Measurements from ENCODE around the gene SLC6A8. TPM values are rescaled to one million over a fixed set of nuclear protein-coding genes. Genes with fewer than 3 reads are reported as not detected.
"Not testable (repeated sequence)": the region's sequence is repeated elsewhere in the genome, so short reads cannot be mapped to it uniquely, and the experiment has no call there.

The SLC6A8 gene
- total RNA-seq, 1 donor from 2014 or later = 80.4 TPM

DNA sequence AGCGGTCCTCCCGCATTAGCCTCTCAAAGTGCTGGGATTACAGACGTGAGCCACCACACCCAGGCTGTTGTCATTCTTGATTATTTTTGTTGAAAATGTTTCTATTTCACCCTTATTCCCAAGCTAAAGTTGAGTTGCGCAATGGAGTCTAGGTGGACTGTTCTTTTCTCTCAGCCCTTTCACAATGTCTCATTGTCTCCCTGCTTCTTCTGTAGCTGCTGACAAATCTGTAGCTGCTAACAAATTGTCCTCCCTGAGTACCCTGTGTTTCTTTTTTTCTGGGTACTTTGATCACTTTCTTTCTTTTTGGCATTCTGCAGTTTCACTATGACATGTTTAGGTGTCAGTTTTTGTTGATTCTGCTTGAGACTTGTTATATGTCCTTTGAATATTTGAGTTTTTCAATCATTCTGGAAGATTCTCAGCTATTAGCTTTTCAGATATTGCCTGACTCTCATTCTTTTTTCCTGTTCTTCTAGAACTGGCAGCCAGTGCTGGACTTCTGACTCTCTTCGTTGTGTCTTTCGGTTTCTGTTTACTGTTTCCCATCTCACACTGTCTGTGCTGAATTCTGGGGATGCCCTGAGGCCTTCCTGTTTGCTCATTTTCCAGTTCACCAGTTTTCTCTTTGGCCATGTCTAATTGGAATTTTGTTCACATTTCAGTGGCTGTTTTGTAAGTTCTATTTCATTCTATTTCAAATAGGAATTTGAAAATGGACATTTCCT lies 43.6 kb downstream of the SLC6A8 start:
- DNase-seq (ENCODE audit: low read depth) = peak; percentile 47

DNA sequence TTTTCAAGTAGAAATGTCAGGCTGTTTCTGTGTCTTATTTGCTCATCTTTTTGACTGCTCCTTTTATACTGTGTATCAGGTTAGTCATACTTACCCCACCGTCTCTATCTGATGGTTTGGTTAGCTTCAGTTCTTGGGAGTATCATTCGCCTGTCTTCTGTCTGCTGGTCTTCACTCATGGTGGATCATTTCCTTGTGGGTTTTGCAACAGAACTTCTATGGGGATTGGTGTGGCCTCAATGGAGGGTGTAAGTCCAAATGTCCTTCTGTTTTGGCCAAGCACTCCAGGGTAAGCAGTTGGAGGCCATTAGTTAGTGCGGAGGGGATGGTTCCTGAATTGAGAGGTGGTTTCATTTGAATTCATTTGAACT lies 44.1 kb downstream of the SLC6A8 start:
- DNase-seq (ENCODE audit: low read depth) = no peak

GRCh38 chrX:153732401-153732800 lies 44.7 kb downstream of the SLC6A8 start:
- DNase-seq (ENCODE audit: low read depth) = no peak

GRCh38 chrX:153733651-153734240 lies 46.0 kb downstream of the SLC6A8 start:
- no peak for DNase-seq (ENCODE audit: low read depth)

GRCh38 chrX:153734871-153735270 lies 47.1 kb downstream of the SLC6A8 start:
- DNase-seq (ENCODE audit: low read depth) = no peak

DNA sequence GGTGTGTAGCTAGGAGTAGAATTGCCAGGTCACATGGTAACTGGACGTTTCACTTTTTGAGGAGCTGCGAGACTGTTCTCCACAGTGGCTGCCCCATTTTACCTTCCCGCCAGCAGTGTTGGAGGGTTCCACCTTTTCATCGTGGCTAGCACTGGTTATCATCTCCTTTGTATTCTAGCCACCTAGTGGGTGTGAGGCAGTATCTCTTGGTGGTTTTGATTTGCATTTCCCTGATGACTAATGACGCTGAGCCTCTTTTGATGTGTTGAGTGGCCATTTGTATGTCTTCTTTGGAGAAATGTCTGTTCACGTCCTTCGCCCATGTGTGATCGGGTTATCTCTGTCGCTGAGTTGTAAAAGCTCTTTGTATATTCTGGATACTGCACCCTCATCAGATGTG lies 47.5 kb downstream of the SLC6A8 start:
- no peak for DNase-seq (ENCODE audit: low read depth)

- no peak for DNase-seq (ENCODE audit: low read depth)
These were observed 48.5 kb downstream of the SLC6A8 start for GRCh38 chrX:153736071-153736820.

DNA sequence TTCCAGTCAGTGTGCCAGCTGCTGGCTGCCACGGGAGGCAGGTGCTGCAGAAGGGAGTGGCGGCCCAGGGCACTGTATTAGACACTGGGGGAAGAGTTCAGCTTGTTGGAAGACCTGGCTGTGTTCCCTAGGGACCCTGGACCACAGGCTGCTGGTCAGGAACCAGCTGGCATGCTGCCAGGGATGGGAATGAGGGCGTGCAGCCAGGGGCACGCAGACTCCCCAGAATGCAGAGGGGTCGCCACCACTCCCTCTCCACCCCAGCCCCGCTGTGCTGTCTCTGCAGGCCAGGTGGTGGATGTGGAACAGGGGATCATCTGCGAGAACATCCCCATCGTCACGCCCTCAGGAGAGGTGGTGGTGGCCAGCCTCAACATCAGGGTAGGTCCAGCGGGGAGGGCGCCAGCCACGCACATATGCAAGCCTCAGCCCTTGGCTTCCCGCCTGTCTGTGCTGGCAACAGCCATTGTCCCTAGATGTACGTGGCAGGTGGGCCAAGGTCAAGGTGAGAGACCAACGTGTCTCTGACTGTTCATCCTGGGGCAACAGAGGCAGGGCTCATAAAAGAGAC lies 49.2 kb downstream of the SLC6A8 start:
- DNase-seq (ENCODE audit: low read depth) = no peak

DNA sequence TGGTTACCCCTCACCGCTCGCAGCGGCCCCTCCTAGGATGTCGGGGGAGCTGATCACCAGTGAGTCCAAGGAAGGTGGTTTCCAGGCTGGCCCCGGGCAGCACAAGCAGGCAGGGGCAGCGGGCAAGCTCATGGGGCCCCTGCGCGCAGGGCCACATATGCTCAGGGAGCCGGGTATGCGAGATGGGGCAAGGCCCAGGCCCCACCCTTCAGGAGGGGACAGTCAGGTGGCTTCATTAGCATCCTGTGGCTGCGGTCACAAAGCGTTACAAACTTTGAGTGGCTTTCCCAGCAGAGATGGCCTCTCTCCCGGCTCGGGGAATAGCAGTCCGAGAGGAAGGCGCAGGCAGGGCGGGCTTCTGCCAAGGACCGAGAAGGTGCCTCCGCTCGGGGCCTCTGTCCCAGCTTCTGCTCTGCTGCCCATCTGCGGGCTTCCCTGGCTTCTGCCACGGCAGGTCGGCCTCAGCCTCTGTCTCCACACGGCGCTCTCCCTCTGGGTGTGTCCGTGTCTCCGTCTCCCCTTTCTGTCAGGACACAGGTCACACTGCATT lies 50.4 kb downstream of the SLC6A8 start:
- DNase-seq (ENCODE audit: low read depth) = no peak

DNA sequence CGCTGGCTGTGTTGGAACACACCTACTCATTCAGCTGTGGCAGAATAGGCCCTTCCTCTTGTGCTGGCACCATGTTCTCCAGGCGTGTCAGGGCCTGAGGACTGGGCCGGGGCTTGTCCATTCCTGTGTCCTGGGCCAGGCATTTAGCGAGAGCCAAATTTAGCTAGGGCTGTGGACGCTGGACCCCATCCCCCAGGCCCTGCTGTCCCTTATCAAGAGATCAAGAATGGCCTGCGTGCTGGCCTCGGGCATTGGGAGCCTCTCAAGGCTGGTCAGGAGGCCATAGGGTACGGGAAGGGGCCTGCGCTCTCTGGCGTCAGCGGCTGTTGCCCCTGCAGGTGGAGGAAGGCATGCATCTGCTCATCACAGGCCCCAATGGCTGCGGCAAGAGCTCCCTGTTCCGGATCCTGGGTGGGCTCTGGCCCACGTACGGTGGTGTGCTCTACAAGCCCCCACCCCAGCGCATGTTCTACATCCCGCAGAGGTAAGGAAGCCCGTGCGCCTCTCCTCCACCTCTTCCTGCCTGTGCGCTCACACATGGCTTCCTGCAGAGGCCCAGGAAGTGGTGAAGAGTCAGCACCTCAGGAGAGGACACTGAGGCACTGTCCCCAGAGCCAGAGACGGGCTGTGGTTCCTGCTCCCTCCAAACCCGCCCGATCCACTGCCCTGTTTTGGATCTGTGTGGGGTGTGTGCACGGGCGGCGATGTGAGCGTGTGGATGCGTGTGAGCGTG lies 52.2 kb downstream of the SLC6A8 start:
- no peak for DNase-seq (ENCODE audit: low read depth)

DNA sequence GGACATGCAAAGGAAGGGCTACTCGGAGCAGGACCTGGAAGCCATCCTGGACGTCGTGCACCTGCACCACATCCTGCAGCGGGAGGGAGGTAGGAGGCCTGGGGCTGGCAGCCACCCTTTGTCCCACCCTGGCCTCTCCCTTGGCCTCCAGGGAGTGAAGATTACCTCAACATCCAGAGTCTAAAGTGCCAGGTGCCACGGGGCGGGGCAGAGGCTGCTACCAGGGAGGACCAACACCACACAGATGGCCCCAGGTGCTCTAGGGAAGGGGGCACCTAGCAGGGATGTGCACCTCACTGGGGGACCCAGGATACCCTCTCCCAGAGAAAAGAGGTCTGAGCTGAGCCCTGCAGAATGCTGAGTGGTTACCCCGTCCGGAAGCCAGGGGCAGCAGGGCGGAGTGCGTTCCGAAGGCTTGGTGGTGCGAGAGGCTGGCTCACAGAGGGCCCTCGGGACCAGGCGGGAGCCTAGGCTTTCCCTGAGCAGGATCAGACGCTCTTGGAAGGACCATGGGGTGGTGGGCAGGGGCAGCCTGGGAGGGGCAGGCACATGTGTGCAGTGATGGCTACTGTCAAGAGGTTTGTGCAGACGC lies 53.0 kb downstream of the SLC6A8 start:
- DNase-seq (ENCODE audit: low read depth) = no peak

DNA sequence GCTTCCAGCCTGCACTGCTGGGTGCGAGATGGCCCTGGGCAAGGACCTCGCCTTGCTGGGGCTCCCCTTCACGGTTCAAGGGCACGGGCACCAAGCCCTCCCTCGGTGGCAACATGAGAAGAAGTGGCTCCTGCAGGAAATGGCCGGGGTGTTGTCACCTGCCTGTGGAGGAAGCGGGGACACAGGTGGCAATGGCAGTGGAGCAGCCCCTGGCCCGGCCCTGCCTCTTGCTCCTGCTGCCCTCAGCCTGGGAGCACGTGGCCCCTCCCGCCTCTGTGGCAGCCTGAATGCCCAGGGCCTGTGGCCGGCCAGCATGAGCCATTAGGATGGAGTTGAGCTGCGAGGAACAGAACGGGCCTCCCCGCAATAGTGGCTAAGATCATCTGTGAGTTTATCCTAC lies 53.7 kb downstream of the SLC6A8 start:
- no peak for DNase-seq (ENCODE audit: low read depth)

DNA sequence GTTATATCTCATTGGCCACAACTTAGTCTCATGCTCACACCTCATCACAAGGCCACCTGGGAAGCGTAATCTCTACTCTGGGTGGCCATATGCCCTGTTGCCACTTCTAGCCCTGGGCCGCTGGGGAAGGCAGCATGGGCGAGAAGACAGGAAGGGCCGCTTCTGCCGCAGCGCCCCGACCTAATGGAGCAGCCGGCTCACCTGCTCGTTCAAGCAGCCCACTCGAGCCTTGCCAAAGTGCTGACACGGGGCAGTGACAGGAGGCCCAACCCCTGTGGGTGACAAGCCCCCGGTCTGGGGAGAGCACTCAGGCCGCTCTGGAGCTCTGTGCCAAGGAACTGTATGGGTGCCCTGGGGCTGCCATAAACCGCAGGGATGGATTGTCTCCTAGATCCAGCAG lies 54.4 kb downstream of the SLC6A8 start:
- not testable (repeated sequence) for DNase-seq (ENCODE audit: low read depth)

DNA sequence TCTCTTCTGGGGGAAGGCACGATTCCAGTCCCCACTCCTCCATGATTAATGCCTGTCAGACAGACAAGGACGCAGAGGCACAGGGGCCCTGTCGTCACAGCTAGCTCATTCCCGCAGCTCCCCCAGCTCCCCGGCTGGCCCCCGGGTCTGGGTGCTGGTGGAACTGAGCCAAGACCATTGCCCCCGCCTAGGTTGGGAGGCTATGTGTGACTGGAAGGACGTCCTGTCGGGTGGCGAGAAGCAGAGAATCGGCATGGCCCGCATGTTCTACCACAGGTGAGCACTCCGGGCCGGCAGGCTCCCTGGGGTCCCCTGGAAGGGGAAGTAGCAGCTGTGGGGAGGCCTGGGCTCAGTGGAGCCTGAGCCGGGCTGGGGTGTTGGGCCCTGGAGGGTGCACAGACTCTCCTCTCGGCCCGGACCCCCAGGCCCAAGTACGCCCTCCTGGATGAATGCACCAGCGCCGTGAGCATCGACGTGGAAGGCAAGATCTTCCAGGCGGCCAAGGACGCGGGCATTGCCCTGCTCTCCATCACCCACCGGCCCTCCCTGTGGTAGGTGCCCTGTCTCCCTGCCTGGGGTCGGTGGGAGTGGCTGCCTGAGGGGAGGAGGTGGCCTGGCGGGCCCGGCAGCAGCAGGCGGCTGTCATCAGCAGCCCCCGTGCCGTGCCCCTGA lies 55.2 kb downstream of the SLC6A8 start:
- not testable (repeated sequence) for DNase-seq (ENCODE audit: low read depth)

- peak; percentile 1 for DNase-seq (ENCODE audit: low read depth)
These were observed 55.9 kb downstream of the SLC6A8 start for GRCh38 chrX:153743468-153744209.

DNA sequence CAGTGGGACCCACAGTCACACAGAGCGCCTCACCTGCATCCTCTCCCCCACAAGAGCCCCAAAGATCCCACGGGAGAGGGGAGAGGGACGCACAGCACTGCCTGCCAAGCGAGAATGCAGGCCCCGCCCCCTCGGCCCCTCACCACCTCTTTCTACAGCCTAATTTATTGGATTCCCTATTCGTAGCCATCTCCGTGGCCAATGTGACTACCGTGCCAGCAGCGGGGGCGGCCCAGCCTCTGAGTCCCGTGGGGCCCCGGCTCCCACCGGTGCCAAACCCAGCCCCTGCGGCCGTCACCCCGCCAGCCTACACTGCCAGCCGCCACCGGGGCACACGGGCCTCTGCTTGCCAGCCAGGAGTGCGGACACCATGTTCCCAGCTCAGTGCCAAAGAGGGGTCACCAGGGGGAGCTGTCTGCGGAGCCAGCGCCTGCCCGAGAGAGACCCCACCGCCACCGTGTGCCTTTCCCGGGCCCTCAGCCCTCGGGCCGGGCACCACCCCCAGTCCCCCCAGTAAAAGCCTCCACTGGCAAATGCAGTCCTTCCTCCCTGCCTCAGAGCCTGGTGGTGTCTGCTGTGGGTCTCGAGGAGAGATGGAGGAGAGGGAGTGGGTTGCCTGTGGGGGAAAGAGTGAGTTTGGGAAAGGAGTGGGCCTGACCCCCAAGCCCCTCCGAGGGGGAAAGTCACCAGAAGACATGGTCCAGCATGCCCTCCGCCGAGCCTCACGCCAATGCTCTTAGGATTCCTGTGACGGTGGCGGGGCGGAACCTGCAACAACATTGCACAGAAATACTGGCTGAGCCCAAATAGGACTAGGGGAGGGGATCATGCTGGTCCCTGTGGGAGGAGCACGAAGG lies 56.7 kb downstream of the SLC6A8 start:
- no peak for DNase-seq (ENCODE audit: low read depth)

- not testable (repeated sequence) for DNase-seq (ENCODE audit: low read depth)
These were observed 57.3 kb downstream of the SLC6A8 start for GRCh38 chrX:153745067-153745433.

All from renal cortical epithelial cell (primary cell).